Left renal pelvis (tissue), 4 donors: ENCODE data around the gene PCDH17. TPM values are rescaled to one million over a fixed set of nuclear protein-coding genes. Genes with fewer than 3 reads are reported as not detected.

Experiments
- DNase-seq, 4 donors: peaks; one replicate each; pipeline ENCODE4 v3.0.0-alpha.2; 2013; ENCODE audit warnings: low read depth in 4 of 4, low spot score in 3 of 4
- polyA plus RNA-seq, 4 donors: library from polyadenylated mRNA; unstranded; fragments of 120-200 nt; gene quantifications; one replicate each; pipeline ENCODE4 v1.2.1, GENCODE V29; 2013; ENCODE audit not compliant: insufficient read length in 4 of 4

Gene PCDH17
- polyA plus RNA-seq, 4 donors = 14.1 to 19.1 (median 18.6) TPM

- DNase-seq = no peak
Measured at GRCh38 chr13:57633950-57634838, 2.6 kb downstream of the PCDH17 start.

- no peak for DNase-seq
Measured at GRCh38 chr13:57634839-57635165, 3.3 kb downstream of the PCDH17 start.

- DNase-seq = no peak
Measured at GRCh38 chr13:57635541-57636085, 4.1 kb downstream of the PCDH17 start.

- no peak for DNase-seq
Measured at GRCh38 chr13:57636816-57637215, 5.3 kb downstream of the PCDH17 start.

GRCh38 chr13:57637515-57637914, 6.0 kb downstream of the PCDH17 start:
- DNase-seq = no peak

- DNase-seq = no peak
Measured at GRCh38 chr13:57638186-57638890, 6.8 kb downstream of the PCDH17 start.

- DNase-seq = no peak
Measured at GRCh38 chr13:57640607-57641006, 9.1 kb downstream of the PCDH17 start.

GRCh38 chr13:57641051-57641450, 9.5 kb downstream of the PCDH17 start:
- no peak for DNase-seq

GRCh38 chr13:57644106-57644505, 12.6 kb downstream of the PCDH17 start:
- no peak for DNase-seq

GRCh38 chr13:57653229-57653989, 21.9 kb downstream of the PCDH17 start:
- no peak for DNase-seq

GRCh38 chr13:57665481-57665880, 33.9 kb downstream of the PCDH17 start:
- no peak for DNase-seq

GRCh38 chr13:57666131-57666953, 34.8 kb downstream of the PCDH17 start:
- DNase-seq = no peak

- no peak for DNase-seq
Measured at GRCh38 chr13:57672168-57672567, 40.6 kb downstream of the PCDH17 start.

- DNase-seq = peak in 3 of 4 donors; percentile 3 to 22 (median 20)
Measured at GRCh38 chr13:57673197-57673596, 41.7 kb downstream of the PCDH17 start.

GRCh38 chr13:57675526-57675925, 44.0 kb downstream of the PCDH17 start:
- no peak for DNase-seq

- no peak for DNase-seq
Measured at GRCh38 chr13:57680609-57681008, 49.1 kb downstream of the PCDH17 start.

- DNase-seq = no peak
Measured at GRCh38 chr13:57682128-57682716, 50.7 kb downstream of the PCDH17 start.

- DNase-seq = no peak
Measured at GRCh38 chr13:57698851-57699250, 67.3 kb downstream of the PCDH17 start.

GRCh38 chr13:57704031-57704430, 72.5 kb downstream of the PCDH17 start:
- no peak for DNase-seq

- peak in 1 of 4 donors; percentile 11 for DNase-seq
Measured at GRCh38 chr13:57716295-57716694, 84.8 kb downstream of the PCDH17 start.
